ENCODE data around the gene ZNF804B. TPM values are rescaled to one million over a fixed set of nuclear protein-coding genes. Genes with fewer than 3 reads are reported as not detected.

ZNF804B gene
- total RNA-seq, 3 donors from 2014 or later: 0.33 TPM; not detected in 2

DNA sequence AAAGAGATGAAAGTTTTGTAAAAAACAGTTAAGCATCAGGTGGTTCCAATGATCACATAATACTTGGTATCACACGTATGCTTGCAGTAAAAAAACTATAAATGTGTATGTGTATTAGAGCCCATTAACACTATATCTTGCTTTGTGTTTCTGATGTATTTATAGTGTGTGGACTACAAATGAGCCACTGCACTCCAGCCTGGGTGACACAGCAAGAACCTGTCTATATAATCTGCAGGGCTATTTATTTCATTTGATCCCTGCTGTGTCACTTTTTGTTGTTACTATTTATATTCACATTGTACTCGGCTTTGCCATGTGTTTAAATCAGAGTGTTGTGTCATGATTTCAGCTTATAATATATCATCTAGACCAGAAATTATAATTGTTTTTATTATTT is 523.8 kb downstream of the ZNF804B start:
- H3K27ac ChIP-seq: no peak overlapping the region
- no peaks in the 10 kb centered on the region for H3K36me3 ChIP-seq
- intact Hi-C loops (cut with DNase I; ENCODE audit: low total_unique reads): no loop called here
- H3K4me3 ChIP-seq: no peak overlapping the region
- TF ChIP-seq, protein P1, sequence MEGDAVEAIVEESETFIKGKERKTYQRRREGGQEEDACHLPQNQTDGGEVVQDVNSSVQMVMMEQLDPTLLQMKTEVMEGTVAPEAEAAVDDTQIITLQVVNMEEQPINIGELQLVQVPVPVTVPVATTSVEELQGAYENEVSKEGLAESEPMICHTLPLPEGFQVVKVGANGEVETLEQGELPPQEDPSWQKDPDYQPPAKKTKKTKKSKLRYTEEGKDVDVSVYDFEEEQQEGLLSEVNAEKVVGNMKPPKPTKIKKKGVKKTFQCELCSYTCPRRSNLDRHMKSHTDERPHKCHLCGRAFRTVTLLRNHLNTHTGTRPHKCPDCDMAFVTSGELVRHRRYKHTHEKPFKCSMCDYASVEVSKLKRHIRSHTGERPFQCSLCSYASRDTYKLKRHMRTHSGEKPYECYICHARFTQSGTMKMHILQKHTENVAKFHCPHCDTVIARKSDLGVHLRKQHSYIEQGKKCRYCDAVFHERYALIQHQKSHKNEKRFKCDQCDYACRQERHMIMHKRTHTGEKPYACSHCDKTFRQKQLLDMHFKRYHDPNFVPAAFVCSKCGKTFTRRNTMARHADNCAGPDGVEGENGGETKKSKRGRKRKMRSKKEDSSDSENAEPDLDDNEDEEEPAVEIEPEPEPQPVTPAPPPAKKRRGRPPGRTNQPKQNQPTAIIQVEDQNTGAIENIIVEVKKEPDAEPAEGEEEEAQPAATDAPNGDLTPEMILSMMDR (IDR thresholded peaks at IDR 0.05): no peak
- TF ChIP-seq POLR2A (IDR thresholded peaks at IDR 0.05) (no peak), POLR2AphosphoS5 (IDR thresholded peaks at IDR 0.05) (no peak)
- H3K27me3 ChIP-seq: no peaks in the 10 kb centered on the region
- no peak for DNase-seq (ENCODE audit: low spot score in 2 of 2)
- H3K9me3 ChIP-seq: no peaks in the 10 kb centered on the region
- no peaks in the 10 kb centered on the region for H3K4me1 ChIP-seq

DNA sequence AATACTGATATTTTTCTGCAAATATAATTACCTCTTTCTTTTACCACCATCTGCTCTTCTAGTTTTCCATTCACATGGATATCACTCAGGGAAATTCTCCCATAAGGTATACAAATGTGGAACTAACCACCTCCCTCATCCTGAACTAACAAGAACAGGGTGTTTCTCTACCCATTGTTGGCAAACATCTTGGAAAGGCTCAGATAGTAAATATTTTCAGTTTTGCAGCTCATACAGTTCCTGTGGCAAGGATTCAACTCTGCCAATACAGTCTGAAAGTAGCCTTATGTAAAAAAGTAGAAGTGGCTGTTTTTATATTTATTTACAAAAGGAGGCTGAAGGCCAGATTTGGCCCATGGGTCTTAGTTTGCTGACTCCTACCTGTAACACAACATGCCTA is 549.0 kb downstream of the ZNF804B start:
- H3K27me3 ChIP-seq: no peaks in the 10 kb centered on the region
- no peaks in the 10 kb centered on the region for H3K9me3 ChIP-seq
- no peak overlapping the region for H3K27ac ChIP-seq
- no peaks in the 10 kb centered on the region for H3K36me3 ChIP-seq
- TF ChIP-seq POLR2AphosphoS5 (IDR thresholded peaks at IDR 0.05) (no peak), POLR2A (IDR thresholded peaks at IDR 0.05) (no peak)
- TF ChIP-seq, protein P1 (IDR thresholded peaks at IDR 0.05): no peak
- intact Hi-C loops (cut with DNase I; ENCODE audit: low total_unique reads): no loop called here
- DNase-seq (ENCODE audit: low spot score in 2 of 2): no peak
- H3K4me1 ChIP-seq: no peaks in the 10 kb centered on the region
- no peak overlapping the region for H3K4me3 ChIP-seq

DNA sequence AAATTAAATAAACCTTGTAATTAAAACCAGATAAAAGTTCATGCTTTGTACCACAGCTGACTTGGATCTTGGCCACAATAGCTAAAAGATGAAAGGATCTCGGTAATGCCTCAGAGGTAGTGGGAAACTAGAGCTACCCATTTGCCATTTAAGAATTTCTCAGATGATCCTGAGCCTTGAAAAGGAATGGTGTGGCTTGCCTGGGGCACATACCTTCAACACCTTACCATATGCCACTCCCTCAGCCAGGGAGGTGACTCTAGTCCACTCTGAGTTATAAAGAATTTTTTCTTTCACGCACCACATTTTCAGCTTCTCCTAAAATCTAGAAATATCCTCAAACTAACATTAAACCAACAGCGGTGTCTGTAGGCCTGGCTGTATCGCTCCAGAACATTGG is 552.4 kb downstream of the ZNF804B start:
- Histone ChIP-seq H3K27ac (no peak overlapping the region), H3K9me3 (no peaks in the 10 kb centered on the region), H3K4me3 (no peak overlapping the region), H3K27me3 (no peaks in the 10 kb centered on the region), H3K4me1 (no peaks in the 10 kb centered on the region), H3K36me3 (no peaks in the 10 kb centered on the region)
- TF ChIP-seq POLR2AphosphoS5 (IDR thresholded peaks at IDR 0.05): no peak
- no peak for TF ChIP-seq POLR2A (IDR thresholded peaks at IDR 0.05)
- TF ChIP-seq, protein P1 (IDR thresholded peaks at IDR 0.05): no peak
- DNase-seq (ENCODE audit: low spot score in 2 of 2): no peak
- intact Hi-C loops (cut with DNase I; ENCODE audit: low total_unique reads): no loop called here

DNA sequence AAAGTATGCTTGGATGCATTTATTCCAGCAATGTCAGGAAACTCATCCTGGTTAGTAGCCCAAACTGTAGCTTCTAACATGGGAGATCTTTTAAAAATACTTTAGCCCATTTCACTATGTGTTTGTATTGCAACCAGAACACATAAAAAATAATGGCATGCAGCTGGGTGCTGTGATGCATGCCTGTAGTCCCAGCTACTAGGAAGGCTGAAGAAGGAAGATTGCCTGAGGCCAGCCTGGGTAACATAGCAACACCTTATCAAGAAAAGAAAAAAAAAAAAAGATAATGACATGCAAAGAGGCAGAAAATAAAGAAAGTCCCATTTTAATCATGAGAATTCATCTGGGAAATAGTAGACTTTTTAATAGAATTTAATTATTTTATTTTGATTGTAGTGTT is 553.1 kb downstream of the ZNF804B start:
- H3K9me3 ChIP-seq: no peaks in the 10 kb centered on the region
- intact Hi-C loops (cut with DNase I; ENCODE audit: low total_unique reads): no loop called here
- H3K36me3 ChIP-seq: no peaks in the 10 kb centered on the region
- no peaks in the 10 kb centered on the region for H3K27me3 ChIP-seq
- H3K27ac ChIP-seq: no peak overlapping the region
- DNase-seq (ENCODE audit: low spot score in 2 of 2): no peak
- H3K4me1 ChIP-seq: no peaks in the 10 kb centered on the region
- TF ChIP-seq, protein P1 (IDR thresholded peaks at IDR 0.05): no peak
- TF ChIP-seq POLR2A (IDR thresholded peaks at IDR 0.05): no peak
- no peak for TF ChIP-seq POLR2AphosphoS5 (IDR thresholded peaks at IDR 0.05)
- H3K4me3 ChIP-seq: no peak overlapping the region

DNA sequence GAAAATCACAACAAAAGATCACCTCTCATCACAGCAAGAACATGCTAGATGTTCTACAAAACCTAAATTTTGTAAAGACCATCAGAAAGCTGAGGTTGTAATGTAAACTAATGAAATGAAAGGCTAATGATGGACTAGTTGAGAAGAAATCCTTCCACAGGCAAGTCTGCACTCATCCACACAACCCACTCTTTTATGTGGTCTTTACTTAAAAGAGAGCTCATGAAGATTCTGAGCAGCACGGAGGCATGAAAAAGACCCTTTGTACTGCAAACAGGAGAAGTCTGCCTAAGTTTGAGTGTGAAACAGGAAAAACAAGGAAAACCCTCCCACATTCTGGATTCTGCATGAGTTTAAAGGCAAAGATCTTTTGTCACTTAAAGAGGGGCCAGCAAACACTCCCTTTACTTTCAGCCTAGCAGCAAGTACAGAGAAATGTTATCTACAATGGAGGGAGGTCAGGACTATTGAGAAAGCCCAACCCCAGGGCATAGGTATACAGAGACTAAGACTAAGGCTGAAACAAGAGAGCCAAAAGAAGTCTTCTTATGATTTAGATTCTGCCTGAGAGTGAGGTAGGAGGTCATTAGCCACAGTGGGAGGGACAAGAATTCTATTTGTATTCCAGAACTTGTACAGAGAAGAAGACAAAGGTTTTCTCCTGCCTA is 557.2 kb downstream of the ZNF804B start:
- Histone ChIP-seq H3K9me3 (no peaks in the 10 kb centered on the region), H3K36me3 (no peaks in the 10 kb centered on the region), H3K27me3 (no peaks in the 10 kb centered on the region), H3K4me3 (no peak overlapping the region), H3K4me1 (no peaks in the 10 kb centered on the region), H3K27ac (no peak overlapping the region)
- no peak for DNase-seq (ENCODE audit: low spot score in 2 of 2)
- intact Hi-C loops (cut with DNase I; ENCODE audit: low total_unique reads): no loop called here
- TF ChIP-seq POLR2AphosphoS5 (IDR thresholded peaks at IDR 0.05) (no peak), POLR2A (IDR thresholded peaks at IDR 0.05) (no peak)
- TF ChIP-seq, protein P1 (IDR thresholded peaks at IDR 0.05): no peak

Data from breast epithelium (tissue), 4 donors.